ENCODE data around the gene CCDC77. TPM values are rescaled to one million over a fixed set of nuclear protein-coding genes. Genes with fewer than 3 reads are reported as not detected.

CCDC77 gene
- total and polyA plus RNA-seq, 2 experiments from 2014 or later: 24.7 to 26.7 TPM

- TF ChIP-seq ZNF462 (CRISPR knock-in tag; IDR thresholded peaks at IDR 0.05) (no peak), STAT1 (IDR thresholded peaks at IDR 0.05; ENCODE audit: unreplicated experiment) (no peak), JUNB (IDR thresholded peaks at IDR 0.05; ENCODE audit: unreplicated experiment) (no peak), REST (IDR thresholded peaks at IDR 0.05; ENCODE audit: unreplicated experiment) (no peak)
Observed at GRCh38 chr12:480831-481816, 79.7 kb downstream of the CCDC77 start (continued).

Data from GM23338 (cell line).